ENCODE results near the gene ANP32E. TPM values are rescaled to one million over a fixed set of nuclear protein-coding genes. Genes with fewer than 3 reads are reported as not detected.
"Not testable (repeated sequence)": the region's sequence is repeated elsewhere in the genome, so short reads cannot be mapped to it uniquely, and the experiment has no call there.

Gene ANP32E
- total RNA-seq, 4 donors from 2014 or later = 12.3 to 14.2 (median 13.2) TPM

DNA sequence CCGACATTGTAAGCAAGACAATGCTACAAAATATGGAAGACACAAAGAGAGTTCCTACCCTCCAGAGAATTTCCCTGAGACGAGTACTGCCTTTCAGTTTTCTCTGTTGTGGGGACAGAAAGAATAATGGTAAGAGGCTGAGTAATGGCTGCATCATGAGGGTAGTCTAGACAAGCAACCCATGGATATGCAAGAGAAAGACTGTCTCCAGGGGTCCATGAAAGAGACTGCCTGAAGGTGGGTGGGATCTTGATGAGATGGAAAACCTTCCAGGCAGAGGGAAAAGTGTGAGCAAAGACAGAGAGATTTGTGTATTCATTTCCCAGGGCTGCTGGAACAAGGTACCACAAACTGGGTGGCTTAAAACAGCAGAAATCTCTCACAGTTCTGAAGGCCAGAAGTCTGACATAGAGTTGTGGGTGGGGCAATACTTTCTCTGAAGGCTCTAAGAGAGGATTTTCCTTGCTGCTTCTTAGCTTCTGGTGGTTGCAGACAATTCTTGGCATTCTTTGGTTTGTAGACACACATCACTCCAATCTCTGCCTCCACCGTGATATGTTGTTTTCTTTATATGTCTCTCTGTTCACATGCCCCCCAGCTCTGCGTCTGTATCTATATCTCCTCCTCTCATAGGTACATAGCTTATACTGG lies 41.4 kb downstream of the ANP32E start:
- no peak for DNase-seq (ENCODE audit: low spot score in 2 of 2)
- 79 to 88% methylated on average over 4 of the region's 4 CpGs for WGBS, 2 donors
- TF ChIP-seq POLR2A (IDR thresholded peaks at IDR 0.05) = no peak
- TF ChIP-seq, protein P1, sequence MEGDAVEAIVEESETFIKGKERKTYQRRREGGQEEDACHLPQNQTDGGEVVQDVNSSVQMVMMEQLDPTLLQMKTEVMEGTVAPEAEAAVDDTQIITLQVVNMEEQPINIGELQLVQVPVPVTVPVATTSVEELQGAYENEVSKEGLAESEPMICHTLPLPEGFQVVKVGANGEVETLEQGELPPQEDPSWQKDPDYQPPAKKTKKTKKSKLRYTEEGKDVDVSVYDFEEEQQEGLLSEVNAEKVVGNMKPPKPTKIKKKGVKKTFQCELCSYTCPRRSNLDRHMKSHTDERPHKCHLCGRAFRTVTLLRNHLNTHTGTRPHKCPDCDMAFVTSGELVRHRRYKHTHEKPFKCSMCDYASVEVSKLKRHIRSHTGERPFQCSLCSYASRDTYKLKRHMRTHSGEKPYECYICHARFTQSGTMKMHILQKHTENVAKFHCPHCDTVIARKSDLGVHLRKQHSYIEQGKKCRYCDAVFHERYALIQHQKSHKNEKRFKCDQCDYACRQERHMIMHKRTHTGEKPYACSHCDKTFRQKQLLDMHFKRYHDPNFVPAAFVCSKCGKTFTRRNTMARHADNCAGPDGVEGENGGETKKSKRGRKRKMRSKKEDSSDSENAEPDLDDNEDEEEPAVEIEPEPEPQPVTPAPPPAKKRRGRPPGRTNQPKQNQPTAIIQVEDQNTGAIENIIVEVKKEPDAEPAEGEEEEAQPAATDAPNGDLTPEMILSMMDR (IDR thresholded peaks at IDR 0.05) = no peak
- H3K4me3 ChIP-seq (ENCODE audit: low read depth, poor library complexity, severe bottlenecking) = no peak overlapping the region
- intact Hi-C loops (cut with DNase I; ENCODE audit: low total_unique reads) = no loop called here

DNA sequence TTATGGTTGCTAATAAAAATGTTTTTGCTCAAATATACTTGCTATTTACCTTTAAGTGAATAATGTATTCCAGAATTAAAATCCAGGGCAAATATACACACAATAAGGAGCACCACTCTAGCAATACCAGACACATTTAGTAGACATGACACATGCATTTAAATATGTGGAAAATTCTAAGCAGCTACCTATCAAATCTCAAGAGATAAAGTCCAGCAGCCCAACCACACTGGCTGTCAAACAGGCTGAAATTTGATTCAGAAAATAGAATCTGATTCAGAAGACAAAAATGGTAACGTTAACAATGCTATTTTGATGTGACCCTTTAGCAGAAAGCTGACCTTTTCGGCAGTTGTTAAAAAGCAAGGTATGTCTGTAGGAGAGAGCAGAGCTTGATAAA lies 43.9 kb downstream of the ANP32E start:
- DNase-seq (ENCODE audit: low spot score in 2 of 2) = no peak
- TF ChIP-seq, protein P1 (IDR thresholded peaks at IDR 0.05) = no peak
- no peak for TF ChIP-seq POLR2A (IDR thresholded peaks at IDR 0.05)
- H3K4me3 ChIP-seq (ENCODE audit: low read depth, poor library complexity, severe bottlenecking) = no peak overlapping the region
- 79 to 82% methylated on average over 2 of the region's 2 CpGs for WGBS, 2 donors
- intact Hi-C loops (cut with DNase I; ENCODE audit: low total_unique reads) = no loop called here

DNA sequence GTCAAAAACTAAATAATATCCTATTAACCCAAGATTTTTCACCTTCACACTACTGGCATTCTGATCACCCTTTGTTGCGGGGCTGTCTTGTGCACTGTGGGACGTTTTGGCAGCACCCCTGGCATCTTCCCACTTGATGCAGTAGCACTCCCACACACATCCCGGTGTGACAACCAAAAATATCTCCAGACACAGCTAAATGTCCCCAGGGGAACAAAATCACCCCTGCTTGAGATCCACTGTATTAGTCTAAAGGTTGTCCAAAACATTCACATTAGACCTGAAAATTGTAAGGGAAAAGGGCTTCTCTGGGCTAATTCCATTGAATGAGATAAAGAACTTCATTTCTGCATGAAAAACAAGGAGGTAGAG lies 48.4 kb downstream of the ANP32E start:
- H3K4me3 ChIP-seq (ENCODE audit: low read depth, poor library complexity, severe bottlenecking) = no peak overlapping the region
- intact Hi-C loops (cut with DNase I; ENCODE audit: low total_unique reads) = no loop called here
- DNase-seq (ENCODE audit: low spot score in 2 of 2) = no peak
- no peak for TF ChIP-seq POLR2A (IDR thresholded peaks at IDR 0.05)
- TF ChIP-seq, protein P1 (IDR thresholded peaks at IDR 0.05) = no peak
- WGBS, 2 donors = 4 to 7% methylated on average over 3 of the region's 3 CpGs

DNA sequence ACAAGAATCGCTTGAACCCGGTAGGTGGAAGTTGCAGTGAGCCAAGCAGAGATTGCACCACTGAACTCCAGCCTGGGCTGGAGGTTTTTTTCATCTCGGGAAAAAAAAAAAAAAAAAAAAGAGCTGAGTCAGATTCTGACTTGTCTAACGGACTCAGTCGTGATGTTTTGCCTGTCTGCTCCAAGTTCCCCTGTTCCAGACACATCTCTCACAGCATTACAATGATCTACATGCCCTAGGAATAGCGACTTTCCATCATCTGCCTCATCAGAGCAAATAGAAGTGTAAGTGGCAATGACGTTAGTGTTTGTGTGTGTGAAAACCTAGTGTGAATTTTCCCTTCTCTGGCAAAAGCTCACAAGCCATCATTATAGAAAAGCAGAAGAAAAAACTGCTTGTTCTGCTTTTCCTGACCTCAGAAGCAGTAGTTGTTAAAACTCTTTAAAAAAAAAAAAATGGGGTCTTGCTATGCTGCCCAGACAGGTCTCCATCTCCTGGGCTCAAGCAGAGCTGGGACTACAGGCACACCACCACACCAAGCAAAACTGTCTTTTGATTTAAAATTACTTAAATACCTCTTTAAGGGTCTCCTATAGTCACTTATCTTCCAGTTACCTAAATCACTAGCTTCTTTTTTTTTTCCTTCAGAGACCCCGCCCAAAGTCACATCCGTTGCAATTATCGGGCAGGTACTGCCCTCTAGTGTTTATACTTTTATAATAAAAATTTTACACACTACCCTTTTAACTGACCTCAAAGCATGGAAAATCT lies 48.9 kb downstream of the ANP32E start:
- intact Hi-C loops (cut with DNase I; ENCODE audit: low total_unique reads) = no loop called here
- H3K4me3 ChIP-seq (ENCODE audit: low read depth, poor library complexity, severe bottlenecking) = no peak overlapping the region
- TF ChIP-seq, protein P1 (IDR thresholded peaks at IDR 0.05) = no peak
- no peak for TF ChIP-seq POLR2A (IDR thresholded peaks at IDR 0.05)
- 17 to 18% methylated on average over 10 of the region's 10 CpGs for WGBS, 2 donors
- DNase-seq (ENCODE audit: low spot score in 2 of 2) = no peak

DNA sequence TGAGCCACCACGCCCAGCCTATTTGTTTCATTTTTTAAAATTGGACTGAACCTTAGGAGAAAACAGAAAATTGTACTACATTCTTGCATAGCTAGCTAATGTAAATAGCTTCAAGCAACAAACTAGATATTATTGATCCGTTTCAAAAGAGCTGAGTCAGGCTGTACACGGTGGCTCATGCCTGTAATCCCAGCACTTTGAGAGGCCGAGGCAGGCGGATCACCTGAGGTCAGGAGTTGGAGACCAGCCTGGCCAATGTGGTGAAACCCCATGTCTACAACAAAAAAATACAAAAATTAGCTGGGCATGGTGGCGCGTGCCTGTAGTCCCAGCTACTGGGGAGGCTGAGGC lies 49.5 kb downstream of the ANP32E start:
- intact Hi-C loops (cut with DNase I; ENCODE audit: low total_unique reads); DNase-seq (ENCODE audit: low spot score in 2 of 2); H3K4me3 ChIP-seq (ENCODE audit: low read depth, poor library complexity, severe bottlenecking): not testable (repeated sequence)
- WGBS, 2 donors = 66 to 72% methylated on average over 7 of the region's 7 CpGs

DNA sequence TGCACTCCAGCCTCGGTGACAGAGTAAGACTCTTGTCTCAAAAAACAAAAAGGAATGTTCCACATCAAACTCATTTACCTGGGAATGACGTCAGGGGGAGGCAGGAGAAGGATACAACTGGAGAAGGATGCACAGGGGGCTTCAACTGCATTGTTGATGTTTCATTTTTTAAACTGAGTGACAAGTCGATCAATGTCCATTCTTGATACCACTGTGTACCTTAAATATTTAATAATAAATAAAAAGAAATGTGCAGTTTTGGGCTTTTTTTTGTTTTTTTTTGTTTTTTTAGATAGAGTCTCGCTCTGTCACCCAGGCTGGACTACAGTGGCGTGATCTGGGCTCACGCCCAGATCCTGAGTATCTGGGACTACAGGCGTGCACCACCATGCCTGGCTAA lies 50.4 kb downstream of the ANP32E start:
- no peak for DNase-seq (ENCODE audit: low spot score in 2 of 2)

More for the DNA sequence above, 50.4 kb downstream of the ANP32E start:
- WGBS, 2 donors = 89 to 93% methylated on average over 7 of the region's 7 CpGs
- intact Hi-C loops (cut with DNase I; ENCODE audit: low total_unique reads) = no loop called here
- no peak overlapping the region for H3K4me3 ChIP-seq (ENCODE audit: low read depth, poor library complexity, severe bottlenecking)
- TF ChIP-seq POLR2A (IDR thresholded peaks at IDR 0.05) = no peak
- TF ChIP-seq, protein P1 (IDR thresholded peaks at IDR 0.05) = no peak

All from lower leg skin (tissue), 4 donors.